CD4-positive, alpha-beta T cell (primary cell): ENCODE data around the gene TIGD6. TPM values are rescaled to one million over a fixed set of nuclear protein-coding genes. Genes with fewer than 3 reads are reported as not detected.
"Not testable (repeated sequence)": the region's sequence is repeated elsewhere in the genome, so short reads cannot be mapped to it uniquely, and the experiment has no call there.

Experiments
- ATAC-seq: fragments of 200-7000 bp; cut with Tn5 transposase; one replicate; pipeline ENCODE4 v1.10.0; 2022; ENCODE audit warnings: mild to moderate bottlenecking; ENCODE audit not compliant: poor library complexity
- CTCF ChIA-PET: fragments of 350-600 bp; sonication (Branson Sonifier 250); formaldehyde crosslinking; loops from one replicate; lab custom pipeline; 2021; ENCODE audit warnings: antibody characterized with exemption, inconsistent platforms; lab: Charles Lee
- POLR2A ChIA-PET: fragments of 350-600 bp; sonication (Branson Sonifier 250); formaldehyde crosslinking; loops from one replicate; lab custom pipeline; 2021; ENCODE audit warnings: antibody characterized with exemption, inconsistent platforms; lab: Charles Lee
- DNase-seq, 14 experiments: peaks; one replicate each; pipeline ENCODE4 v3.0.0-alpha.2; 2013 to 2020; ENCODE audit warnings: mixed read lengths in 2 of 14
- H3K27ac ChIP-seq, 2 donors: one replicate each; pipeline versions ENCODE4 v1.5.1 to v1.7.0; 2013; ENCODE audit warnings: low read length in 2 of 2, low read depth in 1 of 2, mild to moderate bottlenecking in 1 of 2
- H3K27me3 ChIP-seq, 2 experiments: 1 replicate in 1 of 2; 2 replicates in 1 of 2; pipeline versions ENCODE4 v1.6.1 to v1.7.0; 2013; ENCODE audit warnings: low read length in 2 of 2, control low read depth in 1 of 2, mild to moderate bottlenecking in 1 of 2, moderate library complexity in 1 of 2; ENCODE audit not compliant: insufficient read depth in 2 of 2, control insufficient read depth in 1 of 2
- H3K36me3 ChIP-seq: one replicate; pipeline ENCODE4 v1.6.1; 2013; ENCODE audit warnings: low read length, control low read depth; ENCODE audit not compliant: insufficient read depth
- H3K4me1 ChIP-seq: one replicate; pipeline ENCODE4 v1.6.1; 2013; ENCODE audit warnings: low read length, control low read depth; ENCODE audit not compliant: insufficient read depth
- H3K4me3 ChIP-seq: one replicate; pipeline ENCODE4 v1.5.1; 2013; ENCODE audit warnings: mild to moderate bottlenecking, low read length, moderate library complexity
- H3K9me3 ChIP-seq, 2 experiments: 1 replicate in 1 of 2; 2 replicates in 1 of 2; pipeline versions ENCODE4 v1.6.1 to v1.7.0; 2013; ENCODE audit warnings: low read length in 2 of 2, mild to moderate bottlenecking in 2 of 2, control low read depth in 1 of 2, moderate library complexity in 1 of 2; ENCODE audit not compliant: control insufficient read depth in 1 of 2, insufficient read depth in 1 of 2
- H3K27ac Mint-ChIP-seq: one replicate; pipeline ENCODE4 v1.8.0; 2020; ENCODE audit warnings: mixed read lengths
- H3K27me3 Mint-ChIP-seq: one replicate; pipeline ENCODE4 v1.8.0; 2021; ENCODE audit warnings: mixed read lengths
- H3K36me3 Mint-ChIP-seq: one replicate; pipeline ENCODE4 v1.8.0; 2021; ENCODE audit warnings: low read depth, mixed read lengths
- H3K4me1 Mint-ChIP-seq: one replicate; pipeline ENCODE4 v1.8.0; 2021; ENCODE audit warnings: low read depth, mixed read lengths
- H3K4me3 Mint-ChIP-seq: one replicate; pipeline ENCODE4 v1.8.0; 2020; ENCODE audit warnings: mild to moderate bottlenecking, mixed read lengths
- H3K9me3 Mint-ChIP-seq: one replicate; pipeline ENCODE4 v1.8.0; 2020; ENCODE audit warnings: mixed read lengths
- CTCF ChIP-seq: fragments of 200-600 bp; IDR thresholded peaks from one replicate; pipeline ENCODE4 v1.8.0; 2022; ENCODE audit warnings: antibody characterized with exemption, mild to moderate bottlenecking
- intact Hi-C, 2 experiments: fragments of 100-400 bp; cut with DNase I in 1 of 2; cut with micrococcal nuclease in 1 of 2; formaldehyde crosslinking; loops; one replicate each; pipeline versions ENCODE4 v1.15.1 to v1.9.0; 2023 to 2025; cut with DNase I, micrococcal nuclease
- total RNA-seq, 174 experiments: library from RNA in 2 of 174; stranded (reverse) in 2 of 174; gene quantifications; one replicate each; pipeline ENCODE4 v1.2.3 and lab custom pipeline; 2021 to 2026

Gene TIGD6
- total RNA-seq, 2 experiments from 2014 or later, result 1.0 to 1.4 TPM

DNA sequence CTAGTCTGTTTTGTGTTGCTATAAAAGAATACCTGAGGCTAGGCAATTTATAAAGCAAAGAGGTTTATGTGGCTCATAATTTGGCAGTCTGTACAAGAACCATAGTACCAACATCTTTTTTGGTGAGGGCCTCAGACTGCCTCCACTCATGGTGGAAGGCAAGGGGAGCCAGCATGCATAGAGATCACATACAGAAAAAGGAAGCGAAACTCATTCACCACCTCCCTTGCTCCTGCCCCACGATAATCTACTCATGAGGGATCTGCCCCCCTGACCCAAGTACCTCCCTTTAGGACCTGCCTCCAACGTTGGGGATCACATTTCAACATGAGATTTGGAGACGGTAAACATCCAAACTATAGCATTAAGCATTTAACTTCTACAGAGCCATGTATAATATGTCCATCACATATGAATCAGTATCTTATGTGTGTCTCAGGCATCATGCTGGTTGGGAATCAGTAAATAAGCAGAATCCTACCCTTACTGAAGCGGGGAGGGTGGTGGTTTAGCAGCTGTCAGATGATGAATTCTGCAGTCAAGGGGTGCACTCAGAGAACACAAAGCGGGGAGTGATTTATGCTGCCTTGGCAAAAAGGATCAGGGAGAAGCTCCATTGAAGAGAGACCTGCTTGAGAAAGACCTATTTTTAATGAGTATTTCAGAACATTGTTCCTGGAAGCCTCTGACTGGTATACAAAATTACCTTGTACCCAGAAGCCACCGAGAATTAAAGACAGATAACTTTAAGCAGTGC, 34.9 kb upstream of the TIGD6 start:
- ChIA-PET CTCF (no interaction called here), POLR2A (no interaction called here)
- H3K4me1 ChIP-seq, result no peaks in the 10 kb centered on the region
- Mint-ChIP-seq H3K27me3 (no peaks in the 10 kb centered on the region), H3K27ac (no peak overlapping the region), H3K4me1 (no peaks in the 10 kb centered on the region), H3K4me3 (no peak overlapping the region), H3K36me3 (peaks cover 100% of the 10 kb centered on the region), H3K9me3 (no peaks in the 10 kb centered on the region)
- no peaks in the 10 kb centered on the region for H3K27me3 ChIP-seq
- no peak for TF ChIP-seq CTCF
- no peak overlapping the region for H3K27ac ChIP-seq
- DNase-seq, result no peak
- no peak overlapping the region for H3K4me3 ChIP-seq
- intact Hi-C loops, result no loop called here
- ATAC-seq, result no peak
- no peaks in the 10 kb centered on the region for H3K9me3 ChIP-seq
- peaks cover 98% of the 10 kb centered on the region for H3K36me3 ChIP-seq

GRCh38 chr5:150034662-150035061, 34.2 kb upstream of the TIGD6 start:
- POLR2A ChIA-PET, result no interaction called here

GRCh38 chr5:150033334-150033733, 32.9 kb upstream of the TIGD6 start:
- no peak for ATAC-seq

More at GRCh38 chr5:150034662-150035061, 34.2 kb upstream of the TIGD6 start:
- intact Hi-C loops, result no loop called here
- no peak for TF ChIP-seq CTCF
- CTCF ChIA-PET, result no interaction called here
- Mint-ChIP-seq H3K9me3 (no peaks in the 10 kb centered on the region), H3K36me3 (peaks cover 97% of the 10 kb centered on the region), H3K4me1 (no peaks in the 10 kb centered on the region), H3K27me3 (no peaks in the 10 kb centered on the region), H3K27ac (no peak overlapping the region), H3K4me3 (no peak overlapping the region)
- DNase-seq (no peak), ATAC-seq (no peak)
- H3K36me3 ChIP-seq, result peaks cover 97% of the 10 kb centered on the region
- H3K27ac ChIP-seq, result no peak overlapping the region
- H3K9me3 ChIP-seq, result no peaks in the 10 kb centered on the region
- no peaks in the 10 kb centered on the region for H3K4me1 ChIP-seq
- no peaks in the 10 kb centered on the region for H3K27me3 ChIP-seq
- H3K4me3 ChIP-seq, result no peak overlapping the region

DNA sequence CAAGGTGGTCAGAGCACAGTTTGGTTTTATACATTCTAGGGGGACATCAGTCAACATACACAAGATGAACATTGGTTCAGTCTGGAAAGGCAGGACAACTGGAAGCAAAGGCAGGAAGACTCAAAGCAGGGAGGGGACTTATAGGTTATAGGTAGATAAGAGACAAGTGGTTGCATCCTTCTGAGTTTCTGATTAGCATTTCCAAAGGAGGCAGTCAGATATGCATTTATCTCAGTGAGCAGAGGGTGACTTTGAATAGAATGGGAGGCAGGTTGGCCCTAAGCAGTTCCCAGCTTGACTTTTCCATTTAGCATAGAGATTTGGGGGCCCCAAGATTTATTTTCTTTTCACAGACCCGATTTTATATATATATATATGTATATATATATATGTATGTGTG, 27.6 kb upstream of the TIGD6 start:
- H3K27me3 Mint-ChIP-seq, CTCF ChIA-PET, intact Hi-C loops, ATAC-seq, H3K9me3 Mint-ChIP-seq, H3K4me3 Mint-ChIP-seq, H3K4me1 ChIP-seq, H3K4me3 ChIP-seq, H3K27ac Mint-ChIP-seq, H3K9me3 ChIP-seq, POLR2A ChIA-PET, H3K27ac ChIP-seq, H3K27me3 ChIP-seq, DNase-seq, H3K4me1 Mint-ChIP-seq: not testable (repeated sequence)
- H3K36me3 ChIP-seq, result peaks cover 85% of the 10 kb centered on the region
- peaks cover 96% of the 10 kb centered on the region for H3K36me3 Mint-ChIP-seq

More at GRCh38 chr5:150033334-150033733, 32.9 kb upstream of the TIGD6 start:
- no peak for TF ChIP-seq CTCF
- H3K27ac Mint-ChIP-seq, result no peak overlapping the region
- Histone ChIP-seq H3K27me3 (no peaks in the 10 kb centered on the region), H3K27ac (no peak overlapping the region), H3K4me3 (no peak overlapping the region), H3K9me3 (no peaks in the 10 kb centered on the region), H3K36me3 (peaks cover 91% of the 10 kb centered on the region), H3K4me1 (no peaks in the 10 kb centered on the region)
- ChIA-PET CTCF (no interaction called here), POLR2A (no interaction called here)
- DNase-seq, result no peak
- peaks cover 97% of the 10 kb centered on the region for H3K36me3 Mint-ChIP-seq
- no peaks in the 10 kb centered on the region for H3K4me1 Mint-ChIP-seq
- H3K9me3 Mint-ChIP-seq, result no peaks in the 10 kb centered on the region
- H3K27me3 Mint-ChIP-seq, result no peaks in the 10 kb centered on the region
- no peak overlapping the region for H3K4me3 Mint-ChIP-seq
- intact Hi-C loops, result no loop called here
